Esophagus (tissue), 2 donors: ENCODE results near the gene TRPM4. TPM values are rescaled to one million over a fixed set of nuclear protein-coding genes. Genes with fewer than 3 reads are reported as not detected.
"Not testable (repeated sequence)": the region's sequence is repeated elsewhere in the genome, so short reads cannot be mapped to it uniquely, and the experiment has no call there.

ENCODE experiments used
- H3K27ac ChIP-seq, 2 donors: one replicate each; pipeline ENCODE4 v1.5.1; 2013; ENCODE audit warnings: low read depth in 2 of 2, mild to moderate bottlenecking in 2 of 2, inconsistent platforms in 1 of 2, low read length in 1 of 2, moderate library complexity in 1 of 2
- H3K27me3 ChIP-seq, 2 donors: one replicate each; pipeline ENCODE4 v1.6.1; 2013; ENCODE audit warnings: low read length in 2 of 2, control low read depth in 1 of 2, mild to moderate bottlenecking in 1 of 2; ENCODE audit not compliant: insufficient read depth in 2 of 2, control insufficient read depth in 1 of 2
- H3K36me3 ChIP-seq, 2 donors: one replicate each; pipeline ENCODE4 v1.6.1; 2013; ENCODE audit warnings: low read length in 1 of 2; ENCODE audit not compliant: control insufficient read depth in 2 of 2, insufficient read depth in 2 of 2
- H3K4me1 ChIP-seq, 2 donors: one replicate each; pipeline ENCODE4 v1.6.1; 2013; ENCODE audit warnings: low read length in 1 of 2; ENCODE audit not compliant: control insufficient read depth in 2 of 2, insufficient read depth in 2 of 2
- H3K4me3 ChIP-seq, 2 donors: one replicate each; pipeline ENCODE4 v1.5.1; 2013; ENCODE audit warnings: low read length in 2 of 2, mild to moderate bottlenecking in 2 of 2, low read depth in 1 of 2, moderate library complexity in 1 of 2
- H3K9me3 ChIP-seq, 2 donors: one replicate each; pipeline ENCODE4 v1.6.1; 2013; ENCODE audit warnings: mild to moderate bottlenecking in 2 of 2, low read depth in 1 of 2, low read length in 1 of 2, moderate library complexity in 1 of 2; ENCODE audit not compliant: control insufficient read depth in 2 of 2, insufficient read depth in 1 of 2
- WGBS, 2 donors: extraction: QIAGEN DNeasy Blood & Tissue Kit; methylation state at CpG; one replicate each; pipeline ENCODE4 v1.1.7; 2013; 5-methylcytosine and 5-hydroxymethylcytosine counted together
- polyA plus RNA-seq, 2 donors: library from polyadenylated mRNA; stranded (reverse); fragments of 200-250 nt; gene quantifications; one replicate each; pipeline ENCODE4 v1.2.3, GENCODE V29; 2013
- donor health status: healthy with polysubstance abuse.
- donor health status: Bipolar disorder and iron deficiency.

TRPM4 gene
- polyA plus RNA-seq, 2 donors, result 11.4 to 43.7 TPM

DNA sequence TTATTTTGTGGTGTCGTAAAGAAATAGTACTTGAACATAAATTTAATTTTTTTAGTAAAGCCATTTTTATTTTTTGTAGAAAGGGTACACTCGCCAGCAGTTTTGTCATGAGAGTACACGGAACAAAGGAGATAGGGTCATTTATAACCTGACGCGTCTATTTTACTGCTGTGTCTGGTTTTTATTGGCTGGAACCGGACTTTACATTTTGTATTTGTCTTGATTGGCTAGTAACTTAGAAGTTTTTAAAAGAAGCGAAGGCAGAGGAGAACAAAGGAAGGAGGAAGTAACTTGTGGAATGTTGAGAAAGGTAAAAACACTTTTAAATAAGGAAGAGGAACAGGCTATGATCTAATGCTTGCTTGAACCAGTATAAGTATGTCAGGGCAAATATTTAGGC lies 43.5 kb downstream of the TRPM4 start:
- H3K4me1 ChIP-seq, result no peaks in the 10 kb centered on the region
- H3K9me3 ChIP-seq, result no peaks in the 10 kb centered on the region
- H3K4me3 ChIP-seq, result no peak overlapping the region
- 91% methylated on average over 7 of the region's 7 CpGs for WGBS, 2 donors
- no peaks in the 10 kb centered on the region for H3K27me3 ChIP-seq
- H3K36me3 ChIP-seq, result peaks cover 0 to 11% of the 10 kb centered on the region in 2 donors
- no peak overlapping the region for H3K27ac ChIP-seq

DNA sequence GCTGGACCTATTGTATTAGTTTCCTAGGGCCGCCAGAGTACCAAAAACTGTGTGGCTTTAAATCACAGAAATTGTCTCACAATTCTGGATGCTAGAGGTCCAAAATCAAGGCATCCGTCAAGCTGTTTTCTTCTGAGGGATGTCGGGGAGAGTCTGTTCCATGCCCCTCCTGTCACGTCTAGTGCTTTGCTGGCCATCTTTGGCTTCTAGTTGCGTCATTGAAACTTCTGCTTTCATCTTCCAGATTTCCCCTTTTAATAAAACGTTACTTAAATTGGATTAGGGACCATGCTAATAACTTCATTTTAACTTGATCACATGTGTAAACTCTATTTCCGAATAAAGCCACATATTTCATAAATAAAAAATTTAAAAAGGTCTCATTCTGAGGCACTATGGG lies 47.5 kb downstream of the TRPM4 start:
- peaks cover 0 to 8% of the 10 kb centered on the region in 2 donors for H3K36me3 ChIP-seq
- no peaks in the 10 kb centered on the region for H3K27me3 ChIP-seq
- H3K27ac ChIP-seq, result no peak overlapping the region
- H3K4me3 ChIP-seq, result no peak overlapping the region
- H3K4me1 ChIP-seq, result no peaks in the 10 kb centered on the region
- no peaks in the 10 kb centered on the region for H3K9me3 ChIP-seq
- 86 to 87% methylated on average over 7 of the region's 7 CpGs for WGBS, 2 donors

DNA sequence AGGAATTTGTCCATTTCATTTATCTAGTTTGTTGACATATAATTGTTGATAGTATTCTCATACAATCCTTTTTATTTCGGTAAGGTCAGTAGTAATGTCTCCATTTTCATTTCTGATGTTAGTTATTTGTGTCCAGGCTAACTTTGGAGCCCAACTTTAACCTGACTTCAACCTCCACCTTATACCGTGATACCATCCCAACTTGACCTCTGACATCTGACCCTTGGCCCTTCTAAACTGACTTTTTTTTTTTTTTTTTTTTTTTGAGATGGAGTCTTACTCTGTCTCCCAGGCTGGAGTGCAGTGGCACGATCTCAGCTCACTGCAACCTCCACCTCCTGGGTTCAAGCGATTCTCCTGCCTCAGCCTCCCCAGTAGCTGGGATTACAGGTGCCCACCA lies 51.9 kb downstream of the TRPM4 start:
- H3K27ac ChIP-seq, H3K9me3 ChIP-seq, H3K27me3 ChIP-seq, H3K36me3 ChIP-seq, H3K4me1 ChIP-seq, H3K4me3 ChIP-seq: not testable (repeated sequence)
- WGBS, 2 donors, result 69 to 82% methylated on average over 4 of the region's 4 CpGs

DNA sequence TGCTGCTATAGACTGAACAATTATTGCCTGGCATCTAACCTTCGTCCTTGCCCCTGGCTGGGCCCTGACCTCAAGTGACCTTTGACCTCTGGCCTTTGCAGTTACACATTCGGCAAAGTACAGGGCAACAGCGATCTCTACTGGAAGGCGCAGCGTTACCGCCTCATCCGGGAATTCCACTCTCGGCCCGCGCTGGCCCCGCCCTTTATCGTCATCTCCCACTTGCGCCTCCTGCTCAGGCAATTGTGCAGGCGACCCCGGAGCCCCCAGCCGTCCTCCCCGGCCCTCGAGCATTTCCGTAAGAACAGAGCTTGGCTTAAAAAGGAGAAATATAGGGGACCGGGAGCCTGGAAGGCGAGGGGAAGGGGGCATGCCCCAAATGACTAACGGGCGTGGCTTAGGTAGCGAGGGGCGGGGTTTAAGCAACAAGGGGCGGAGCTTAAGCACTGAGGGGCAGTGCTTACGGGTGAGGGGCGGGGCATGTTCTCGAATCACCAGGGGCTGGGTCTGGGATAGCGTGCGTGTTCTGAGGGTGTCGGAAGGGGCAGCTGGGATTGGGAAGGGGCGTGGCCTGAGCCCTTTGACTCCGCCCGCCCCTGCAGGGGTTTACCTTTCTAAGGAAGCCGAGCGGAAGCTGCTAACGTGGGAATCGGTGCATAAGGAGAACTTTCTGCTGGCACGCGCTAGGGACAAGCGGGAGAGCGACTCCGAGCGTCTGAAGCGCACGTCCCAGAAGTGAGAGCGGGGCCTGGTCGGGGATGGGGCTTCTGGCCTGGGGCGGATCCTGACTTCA lies 52.7 kb downstream of the TRPM4 start:
- 56 to 59% methylated on average over 50 of the region's 50 CpGs for WGBS, 2 donors
- H3K27me3 ChIP-seq, result no peaks in the 10 kb centered on the region

DNA sequence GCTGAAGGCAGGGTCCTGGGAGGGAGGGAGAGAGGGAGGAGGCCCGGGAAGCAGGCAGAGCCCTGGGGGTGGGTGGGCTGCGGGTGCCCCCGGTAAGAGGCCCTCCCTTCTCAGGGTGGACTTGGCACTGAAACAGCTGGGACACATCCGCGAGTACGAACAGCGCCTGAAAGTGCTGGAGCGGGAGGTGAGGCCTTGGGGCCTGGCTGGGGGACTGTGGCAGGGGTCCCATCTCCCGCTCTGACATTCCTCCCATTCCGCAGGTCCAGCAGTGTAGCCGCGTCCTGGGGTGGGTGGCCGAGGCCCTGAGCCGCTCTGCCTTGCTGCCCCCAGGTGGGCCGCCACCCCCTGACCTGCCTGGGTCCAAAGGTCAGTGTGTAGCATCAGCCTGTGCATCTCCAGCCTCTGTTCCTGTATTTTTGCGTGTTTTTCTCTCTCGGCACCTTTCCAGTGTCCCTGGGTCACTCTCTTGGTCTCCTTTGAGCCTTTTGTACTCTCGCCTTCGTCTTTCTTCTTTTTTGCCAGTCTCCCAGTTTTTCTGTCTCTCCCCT lies 53.4 kb downstream of the TRPM4 start:
- Histone ChIP-seq H3K27me3 (no peaks in the 10 kb centered on the region), H3K36me3 (peaks cover 0 to 5% of the 10 kb centered on the region in 2 donors), H3K27ac (no peak overlapping the region), H3K4me3 (no peak overlapping the region), H3K9me3 (no peaks in the 10 kb centered on the region), H3K4me1 (no peaks in the 10 kb centered on the region)
- WGBS, 2 donors, result 71 to 82% methylated on average over 16 to 19 of the region's 19 CpGs

More for the DNA sequence above, 52.7 kb downstream of the TRPM4 start:
- Histone ChIP-seq H3K4me1 (no peaks in the 10 kb centered on the region), H3K4me3 (no peak overlapping the region), H3K27ac (no peak overlapping the region), H3K9me3 (no peaks in the 10 kb centered on the region), H3K36me3 (peaks cover 0 to 5% of the 10 kb centered on the region in 2 donors)

DNA sequence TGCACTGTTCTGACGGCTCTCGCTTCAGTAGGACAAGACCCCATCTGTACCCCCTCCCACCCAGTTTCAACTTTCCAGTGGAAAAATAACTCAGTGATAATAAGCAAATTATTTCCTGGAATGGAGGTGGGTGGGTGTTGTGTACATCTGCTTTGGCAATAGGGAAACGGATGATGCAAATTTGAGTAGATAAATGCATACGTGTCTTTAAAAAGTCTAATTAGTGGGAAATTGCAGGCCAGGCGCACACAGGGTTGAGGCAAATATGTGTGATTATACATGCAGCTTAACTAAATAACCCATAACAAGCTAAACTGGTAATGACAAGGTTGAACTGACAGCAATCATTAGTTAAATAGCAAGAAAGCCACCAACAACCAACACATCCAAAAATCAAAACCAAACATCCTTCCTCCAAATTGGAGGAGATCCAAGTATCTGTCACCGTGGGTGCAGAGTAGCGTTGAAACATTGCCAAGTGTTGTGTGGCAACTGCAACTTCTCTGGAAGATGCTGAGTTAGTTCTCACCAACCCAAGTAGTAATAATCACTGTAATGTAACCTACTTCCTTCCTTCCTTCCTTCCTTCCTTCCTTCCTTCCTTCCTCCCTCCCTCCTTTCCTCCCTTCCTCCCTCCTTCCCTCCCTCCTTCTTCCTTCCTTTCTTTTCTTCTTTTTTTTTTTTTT lies 54.6 kb downstream of the TRPM4 start:
- 61 to 63% methylated on average over 7 of the region's 7 CpGs for WGBS, 2 donors
- Histone ChIP-seq H3K9me3 (no peaks in the 10 kb centered on the region), H3K27me3 (no peaks in the 10 kb centered on the region), H3K4me3 (no peak overlapping the region), H3K36me3 (peaks cover 0 to 5% of the 10 kb centered on the region in 2 donors), H3K4me1 (no peaks in the 10 kb centered on the region), H3K27ac (no peak overlapping the region)

DNA sequence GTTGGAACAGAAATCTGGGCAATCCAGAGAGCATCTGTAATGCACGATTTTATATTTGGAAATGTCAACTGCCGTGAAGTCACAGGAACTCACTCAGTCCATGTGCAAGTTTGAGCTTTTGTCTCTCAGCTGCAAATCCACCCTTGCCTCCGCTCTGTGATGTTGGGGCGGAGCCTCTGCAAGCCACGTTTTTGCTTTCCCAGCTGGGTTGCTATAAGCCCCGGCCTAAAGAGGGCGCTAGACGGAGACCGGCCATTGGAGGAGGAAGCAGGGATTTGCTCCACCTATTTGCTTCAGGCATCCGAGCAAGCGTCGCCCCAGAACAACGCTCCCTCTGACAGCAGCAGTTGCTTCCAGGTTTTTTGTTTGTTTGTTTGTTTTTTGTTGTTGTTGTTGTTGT lies 56.2 kb downstream of the TRPM4 start:
- H3K4me1 ChIP-seq, result no peaks in the 10 kb centered on the region
- H3K9me3 ChIP-seq, result no peaks in the 10 kb centered on the region
- no peaks in the 10 kb centered on the region for H3K27me3 ChIP-seq
- no peak overlapping the region for H3K4me3 ChIP-seq
- no peak overlapping the region for H3K27ac ChIP-seq
- WGBS, 2 donors, result 88 to 89% methylated on average over 13 of the region's 13 CpGs
- H3K36me3 ChIP-seq, result peaks cover 0 to 5% of the 10 kb centered on the region in 2 donors

DNA sequence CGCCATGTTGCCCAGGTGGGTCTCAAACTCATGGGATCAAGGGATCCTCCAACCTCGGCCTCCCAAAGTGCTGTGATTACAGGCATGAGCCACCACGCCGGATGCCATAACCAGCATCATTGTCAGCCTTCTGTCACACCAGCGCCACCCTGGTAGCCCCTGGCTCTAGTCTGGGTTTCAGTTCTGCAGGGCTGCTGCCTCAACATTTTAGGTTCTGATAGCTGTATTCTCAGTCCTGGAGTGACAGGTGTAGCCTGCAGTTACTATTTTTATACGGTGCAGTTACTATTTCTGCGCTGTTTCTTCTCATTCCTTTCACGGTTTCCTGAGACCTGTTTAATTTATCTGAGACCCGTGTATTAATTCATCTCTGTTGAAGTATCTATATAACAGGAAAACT lies 57.1 kb downstream of the TRPM4 start:
- Histone ChIP-seq H3K27me3 (no peaks in the 10 kb centered on the region), H3K9me3 (no peaks in the 10 kb centered on the region), H3K27ac (no peak overlapping the region), H3K4me3 (no peak overlapping the region), H3K36me3 (peaks cover 0 to 5% of the 10 kb centered on the region in 2 donors), H3K4me1 (no peaks in the 10 kb centered on the region)
- WGBS, 2 donors, result 88% methylated on average over 9 of the region's 9 CpGs

DNA sequence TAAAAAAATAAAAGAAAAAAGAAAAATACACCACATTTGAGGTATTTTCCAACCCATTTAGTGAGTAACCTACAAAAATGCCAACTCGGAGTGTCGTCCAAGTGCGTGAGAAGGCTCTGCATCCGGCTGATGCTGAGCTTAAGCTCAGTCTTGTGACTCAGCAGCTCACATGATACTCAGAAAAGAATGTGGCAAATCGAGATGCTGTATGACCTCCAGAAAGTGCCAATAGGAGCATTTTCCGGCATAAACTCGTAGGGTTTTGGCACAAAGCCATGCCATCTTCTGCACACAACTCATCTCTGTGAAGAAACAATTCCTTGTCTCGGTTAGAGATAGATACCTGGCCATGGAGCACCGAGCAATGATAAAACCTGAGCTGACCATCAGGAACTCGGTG lies 58.5 kb downstream of the TRPM4 start:
- 65 to 70% methylated on average over 10 of the region's 10 CpGs for WGBS, 2 donors
- Histone ChIP-seq H3K27me3 (no peaks in the 10 kb centered on the region), H3K4me1 (no peaks in the 10 kb centered on the region), H3K36me3 (no peaks in the 10 kb centered on the region), H3K4me3 (no peak overlapping the region), H3K9me3 (no peaks in the 10 kb centered on the region), H3K27ac (no peak overlapping the region)
